ENCODE data around the gene DNPH1.

DNA sequence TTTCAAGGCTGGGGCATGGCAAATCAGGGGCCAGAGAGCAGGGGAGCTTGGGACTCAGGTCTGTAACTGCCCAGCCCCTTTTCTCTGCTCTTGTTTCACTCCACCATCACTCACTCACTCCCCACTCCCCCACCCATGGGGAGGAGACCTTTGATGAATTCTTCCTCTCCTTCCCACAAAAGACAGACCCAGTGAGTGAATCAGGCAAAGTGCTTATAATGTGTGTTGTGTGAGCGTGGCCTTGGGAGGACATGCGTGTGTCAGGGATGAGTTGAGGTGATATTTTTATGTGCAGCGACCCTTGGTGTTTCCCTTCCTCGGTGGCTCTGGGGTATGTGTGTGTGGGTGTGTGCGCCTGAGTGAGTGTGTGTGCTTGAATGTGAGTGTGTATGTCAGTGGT lies 48.3 kb downstream of the DNPH1 start:
- TF ChIP-seq, protein P1, sequence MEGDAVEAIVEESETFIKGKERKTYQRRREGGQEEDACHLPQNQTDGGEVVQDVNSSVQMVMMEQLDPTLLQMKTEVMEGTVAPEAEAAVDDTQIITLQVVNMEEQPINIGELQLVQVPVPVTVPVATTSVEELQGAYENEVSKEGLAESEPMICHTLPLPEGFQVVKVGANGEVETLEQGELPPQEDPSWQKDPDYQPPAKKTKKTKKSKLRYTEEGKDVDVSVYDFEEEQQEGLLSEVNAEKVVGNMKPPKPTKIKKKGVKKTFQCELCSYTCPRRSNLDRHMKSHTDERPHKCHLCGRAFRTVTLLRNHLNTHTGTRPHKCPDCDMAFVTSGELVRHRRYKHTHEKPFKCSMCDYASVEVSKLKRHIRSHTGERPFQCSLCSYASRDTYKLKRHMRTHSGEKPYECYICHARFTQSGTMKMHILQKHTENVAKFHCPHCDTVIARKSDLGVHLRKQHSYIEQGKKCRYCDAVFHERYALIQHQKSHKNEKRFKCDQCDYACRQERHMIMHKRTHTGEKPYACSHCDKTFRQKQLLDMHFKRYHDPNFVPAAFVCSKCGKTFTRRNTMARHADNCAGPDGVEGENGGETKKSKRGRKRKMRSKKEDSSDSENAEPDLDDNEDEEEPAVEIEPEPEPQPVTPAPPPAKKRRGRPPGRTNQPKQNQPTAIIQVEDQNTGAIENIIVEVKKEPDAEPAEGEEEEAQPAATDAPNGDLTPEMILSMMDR (IDR thresholded peaks at IDR 0.05; ENCODE audit: low read length): no peak
- no peak for TF ChIP-seq EZH2 (IDR thresholded peaks at IDR 0.05; ENCODE audit: borderline replicate concordance, low read length)

Measured in OCI-LY1 (cell line).